GM23338 (cell line): ENCODE measurements around the gene C2CD4D. TPM values are rescaled to one million over a fixed set of nuclear protein-coding genes. Genes with fewer than 3 reads are reported as not detected.

ENCODE experiments used
- ATAC-seq: fragments of 200-7000 bp; cut with Tn5 transposase; 3 replicates; pipeline ENCODE4 v1.9.1; 2020
- DNase-seq: peaks from one replicate; pipeline ENCODE4 v3.0.0-alpha.2; 2015; ENCODE audit warnings: low spot score
- H2AFZ ChIP-seq: fragments of 200-600 bp; sonication (generic); 2 replicates; pipeline ENCODE4 v1.8.0; 2016; ENCODE audit warnings: antibody characterized with exemption, mild to moderate bottlenecking, moderate library complexity
- H3F3A ChIP-seq: fragments of 200-600 bp; sonication (generic); replicated peaks from 2 replicates; pipeline ENCODE4 v1.8.0; 2017; ENCODE audit warnings: antibody characterized with exemption, mixed run types, low read depth
- H3K27ac ChIP-seq: fragments of 200-600 bp; sonication (generic); 2 replicates; pipeline ENCODE4 v1.6.1; 2016; ENCODE audit warnings: low read depth
- H3K27me3 ChIP-seq: fragments of 200-600 bp; sonication (generic); 2 replicates; pipeline ENCODE4 v1.8.0; 2016; ENCODE audit warnings: mild to moderate bottlenecking, mixed run types, moderate library complexity; ENCODE audit not compliant: insufficient read depth
- H3K36me3 ChIP-seq: fragments of 200-600 bp; sonication (generic); 2 replicates; pipeline ENCODE4 v1.8.0; 2016; ENCODE audit warnings: mild to moderate bottlenecking; ENCODE audit not compliant: insufficient read depth
- H3K4me1 ChIP-seq: fragments of 200-600 bp; sonication (generic); 2 replicates; pipeline ENCODE4 v1.8.0; 2016; ENCODE audit warnings: mild to moderate bottlenecking, moderate library complexity; ENCODE audit not compliant: insufficient read depth
- H3K4me2 ChIP-seq: fragments of 200-600 bp; sonication (generic); 2 replicates; pipeline ENCODE4 v1.7.1; 2017; ENCODE audit warnings: mixed run types
- H3K4me3 ChIP-seq: fragments of 200-600 bp; sonication (generic); 2 replicates; pipeline ENCODE4 v1.6.1; 2016; ENCODE audit warnings: mixed run types
- H3K79me2 ChIP-seq: fragments of 200-600 bp; sonication (generic); replicated peaks from 2 replicates; pipeline ENCODE4 v1.8.0; 2017; ENCODE audit warnings: mild to moderate bottlenecking; ENCODE audit not compliant: insufficient read depth
- H3K9me2 ChIP-seq: fragments of 200-600 bp; sonication (generic); 2 replicates; pipeline ENCODE4 v1.8.0; 2017; ENCODE audit not compliant: insufficient read depth
- H4K20me1 ChIP-seq: fragments of 200-600 bp; sonication (generic); replicated peaks from 2 replicates; pipeline ENCODE4 v1.8.0; 2017; ENCODE audit warnings: mild to moderate bottlenecking; ENCODE audit not compliant: insufficient read depth
- H3K27ac Mint-ChIP-seq: 2 replicates; pipeline ENCODE4 v1.8.0; 2020; ENCODE audit warnings: inconsistent platforms, mild to moderate bottlenecking, moderate library complexity, mixed read lengths
- H3K27me3 Mint-ChIP-seq: 3 replicates; pipeline ENCODE4 v1.8.0; 2022; ENCODE audit warnings: low read depth, mild to moderate bottlenecking, moderate library complexity, mixed read lengths, inconsistent platforms; ENCODE audit not compliant: insufficient read depth, poor library complexity
- H3K36me3 Mint-ChIP-seq: 3 replicates; pipeline ENCODE4 v1.8.0; 2021; ENCODE audit warnings: low read depth, mild to moderate bottlenecking, inconsistent platforms, moderate library complexity, mixed read lengths
- H3K4me1 Mint-ChIP-seq: 3 replicates; pipeline ENCODE4 v1.8.0; 2020; ENCODE audit warnings: mild to moderate bottlenecking, inconsistent platforms, mixed read lengths
- H3K4me3 Mint-ChIP-seq: 3 replicates; pipeline ENCODE4 v1.8.0; 2021; ENCODE audit warnings: moderate library complexity, mild to moderate bottlenecking, inconsistent platforms, mixed read lengths
- H3K9me3 Mint-ChIP-seq: 3 replicates; pipeline ENCODE4 v1.8.0; 2020; ENCODE audit warnings: moderate library complexity, mild to moderate bottlenecking, inconsistent platforms, mixed read lengths
- CREB1 ChIP-seq: fragments of 250-450 bp; sonication (Bioruptor Pico); IDR thresholded peaks from 2 replicates; pipeline ENCODE4 v1.5.0; 2020; ENCODE audit warnings: low read depth, mild to moderate bottlenecking, moderate library complexity
- ETS1 ChIP-seq: IDR thresholded peaks from 2 replicates; pipeline ENCODE4 v1.6.1; 2016; ENCODE audit warnings: antibody characterized with exemption
- JUNB ChIP-seq: IDR thresholded peaks from one replicate; pipeline ENCODE4 v1.6.1; 2016; ENCODE audit warnings: antibody characterized with exemption; ENCODE audit not compliant: unreplicated experiment
- NANOG ChIP-seq: IDR thresholded peaks from 2 replicates; pipeline ENCODE4 v1.6.1; 2016; ENCODE audit warnings: antibody characterized with exemption, borderline replicate concordance
- POLR2AphosphoS5 ChIP-seq: IDR thresholded peaks from 2 replicates; pipeline ENCODE4 v1.6.1; 2016; ENCODE audit warnings: antibody characterized with exemption, low read depth
- REST ChIP-seq: IDR thresholded peaks from one replicate; pipeline ENCODE4 v1.6.1; 2018; ENCODE audit warnings: antibody characterized with exemption; ENCODE audit not compliant: unreplicated experiment
- ZNF114 ChIP-seq: fragments of 250-450 bp; sonication (Bioruptor Pico); IDR thresholded peaks from 2 replicates; pipeline ENCODE4 v1.5.0; 2020; ENCODE audit warnings: mild to moderate bottlenecking, moderate library complexity
- ZNF331 ChIP-seq: fragments of 250-450 bp; sonication (Bioruptor Pico); IDR thresholded peaks from 2 replicates; pipeline ENCODE4 v1.5.0; 2020; ENCODE audit warnings: low read depth, mild to moderate bottlenecking, moderate library complexity
- ZNF462 ChIP-seq: fragments of 250-450 bp; sonication (Bioruptor Pico); IDR thresholded peaks from 2 replicates; pipeline ENCODE4 v1.5.0; 2020; ENCODE audit warnings: mild to moderate bottlenecking, moderate library complexity
- polyA plus RNA-seq: library from polyadenylated mRNA; unstranded; fragments of >200 nt; fragmentation: Nextera tagmentation; extraction: Ambion mirVana; gene quantifications from 2 replicates; pipeline ENCODE4 v1.2.1, GENCODE V29; 2016
- total RNA-seq: library from RNA; depleted of rRNA; stranded (reverse); fragments of >200 nt; shearing (Covaris generic); gene quantifications from 2 replicates; pipeline ENCODE4 v1.2.3, GENCODE V29; 2014
- TF ChIP-seq, protein P1 (sequence below), 2 experiments: fragments of 200-600 bp in 1 of 2; sonication (generic) in 1 of 2; conservative IDR thresholded peaks; 2 replicates each; pipeline versions ENCODE4 v1.5.1 to v1.6.1; 2016 to 2017; ENCODE audit warnings: antibody characterized with exemption in 2 of 2, low read depth in 2 of 2, mild to moderate bottlenecking in 2 of 2, moderate library complexity in 1 of 2

The C2CD4D gene
- total and polyA plus RNA-seq, 2 experiments from 2014 or later: 0.35 to 0.82 TPM

DNA sequence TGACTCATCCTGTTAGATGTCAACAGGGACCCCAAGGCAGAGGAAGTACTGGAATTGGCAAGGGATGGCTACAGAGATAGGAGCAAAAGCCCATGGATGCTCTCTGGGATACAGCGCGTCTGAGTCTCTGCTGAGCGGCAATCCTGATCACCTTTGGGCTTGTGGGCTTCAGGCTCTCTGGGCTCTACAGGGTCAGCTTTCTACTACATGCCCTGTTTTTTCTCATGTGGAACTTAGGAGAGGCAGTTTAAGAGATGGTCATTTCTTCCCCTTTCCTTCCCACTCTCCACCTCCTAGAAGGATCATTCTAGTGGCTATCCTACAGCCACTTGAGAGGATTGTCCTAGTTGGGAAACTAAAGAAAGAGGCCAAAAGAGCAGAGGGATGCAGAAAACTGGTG is 35.7 kb downstream of the C2CD4D start:
- Histone ChIP-seq H3K27ac (no peak overlapping the region), H3F3A (no peaks in the 10 kb centered on the region), H3K4me2 (no peak overlapping the region), H3K4me3 (no peak overlapping the region), H3K9me2 (no peaks in the 10 kb centered on the region), H3K4me1 (0 out of 2 replicates have a peak, but pooled peaks cover 3% of the 10 kb centered on the region), H4K20me1 (no peaks in the 10 kb centered on the region), H3K27me3 (no peaks in the 10 kb centered on the region), H3K36me3 (no peaks in the 10 kb centered on the region), H2AFZ (no peak overlapping the region), H3K79me2 (no peaks in the 10 kb centered on the region)
- ATAC-seq: no peak
- H3K4me1 Mint-ChIP-seq: peaks cover 13% of the 10 kb centered on the region
- TF ChIP-seq, protein P1, sequence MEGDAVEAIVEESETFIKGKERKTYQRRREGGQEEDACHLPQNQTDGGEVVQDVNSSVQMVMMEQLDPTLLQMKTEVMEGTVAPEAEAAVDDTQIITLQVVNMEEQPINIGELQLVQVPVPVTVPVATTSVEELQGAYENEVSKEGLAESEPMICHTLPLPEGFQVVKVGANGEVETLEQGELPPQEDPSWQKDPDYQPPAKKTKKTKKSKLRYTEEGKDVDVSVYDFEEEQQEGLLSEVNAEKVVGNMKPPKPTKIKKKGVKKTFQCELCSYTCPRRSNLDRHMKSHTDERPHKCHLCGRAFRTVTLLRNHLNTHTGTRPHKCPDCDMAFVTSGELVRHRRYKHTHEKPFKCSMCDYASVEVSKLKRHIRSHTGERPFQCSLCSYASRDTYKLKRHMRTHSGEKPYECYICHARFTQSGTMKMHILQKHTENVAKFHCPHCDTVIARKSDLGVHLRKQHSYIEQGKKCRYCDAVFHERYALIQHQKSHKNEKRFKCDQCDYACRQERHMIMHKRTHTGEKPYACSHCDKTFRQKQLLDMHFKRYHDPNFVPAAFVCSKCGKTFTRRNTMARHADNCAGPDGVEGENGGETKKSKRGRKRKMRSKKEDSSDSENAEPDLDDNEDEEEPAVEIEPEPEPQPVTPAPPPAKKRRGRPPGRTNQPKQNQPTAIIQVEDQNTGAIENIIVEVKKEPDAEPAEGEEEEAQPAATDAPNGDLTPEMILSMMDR (conservative IDR thresholded peaks at IDR 0.05; ENCODE audit: low read depth in 2 of 2): no peak
- TF ChIP-seq JUNB: no peak
- no peak for TF ChIP-seq ZNF114 (CRISPR knock-in tag)
- TF ChIP-seq NANOG: no peak
- TF ChIP-seq ZNF331: no peak
- no peak for TF ChIP-seq ETS1
- TF ChIP-seq REST: no peak
- H3K4me3 Mint-ChIP-seq: no peak overlapping the region
- H3K27me3 Mint-ChIP-seq: peaks cover 3% of the 10 kb centered on the region
- H3K9me3 Mint-ChIP-seq: no peaks in the 10 kb centered on the region
- no peak overlapping the region for H3K27ac Mint-ChIP-seq
- no peaks in the 10 kb centered on the region for H3K36me3 Mint-ChIP-seq
- no peak for DNase-seq

- Histone ChIP-seq H3K27me3 (no peaks in the 10 kb centered on the region), H3F3A (no peaks in the 10 kb centered on the region), H3K9me2 (no peaks in the 10 kb centered on the region), H2AFZ (no peak overlapping the region), H3K4me1 (0 out of 2 replicates have a peak, but pooled peaks cover 3% of the 10 kb centered on the region), H3K79me2 (no peaks in the 10 kb centered on the region), H3K36me3 (no peaks in the 10 kb centered on the region), H4K20me1 (no peaks in the 10 kb centered on the region), H3K4me3 (no peak overlapping the region), H3K4me2 (no peak overlapping the region), H3K27ac (no peak overlapping the region)
- no peak for DNase-seq
- H3K36me3 Mint-ChIP-seq: no peaks in the 10 kb centered on the region
- no peak overlapping the region for H3K27ac Mint-ChIP-seq
- H3K4me1 Mint-ChIP-seq: peaks cover 14% of the 10 kb centered on the region
- H3K9me3 Mint-ChIP-seq: no peaks in the 10 kb centered on the region
- no peak overlapping the region for H3K4me3 Mint-ChIP-seq
- no peaks in the 10 kb centered on the region for H3K27me3 Mint-ChIP-seq
- ATAC-seq: no peak
- TF ChIP-seq POLR2AphosphoS5 (no peak), CREB1 (CRISPR knock-in tag) (no peak), NANOG (no peak), ZNF462 (CRISPR knock-in tag) (no peak), ZNF331 (no peak), JUNB (no peak)
These were observed 36.5 kb downstream of the C2CD4D start for GRCh38 chr1:151803164-151803563.
